Trophoblast cell (in vitro differentiated cells and primary cell): ENCODE data around the gene VSIG4.

Source experiments
- DNase-seq, 2 donors: peaks; one replicate each; pipeline ENCODE4 v3.0.0-alpha.2; 2016
- H2AFZ ChIP-seq: 2 replicates; pipeline ENCODE4 v1.6.1; 2013; ENCODE audit warnings: low read length, moderate library complexity, mild to moderate bottlenecking; ENCODE audit not compliant: insufficient read depth, poor library complexity
- H2AK5ac ChIP-seq: 2 replicates; pipeline ENCODE4 v1.6.1; 2013; ENCODE audit warnings: mild to moderate bottlenecking, low read length
- H2BK120ac ChIP-seq: 2 replicates; pipeline ENCODE4 v1.6.1; 2013; ENCODE audit warnings: low read length, mild to moderate bottlenecking, moderate library complexity; ENCODE audit not compliant: insufficient read depth, poor library complexity
- H2BK12ac ChIP-seq: 2 replicates; pipeline ENCODE4 v1.6.1; 2013; ENCODE audit warnings: mild to moderate bottlenecking, low read length, moderate library complexity
- H2BK5ac ChIP-seq: 2 replicates; pipeline ENCODE4 v1.6.1; 2013; ENCODE audit warnings: low read length, low read depth, moderate library complexity, mild to moderate bottlenecking; ENCODE audit not compliant: poor library complexity
- H3K14ac ChIP-seq: 2 replicates; pipeline ENCODE4 v1.6.1; 2013; ENCODE audit warnings: mild to moderate bottlenecking, low read length
- H3K18ac ChIP-seq: 2 replicates; pipeline ENCODE4 v1.6.1; 2013; ENCODE audit warnings: mild to moderate bottlenecking, low read length
- H3K23ac ChIP-seq: 2 replicates; pipeline ENCODE4 v1.6.1; 2013; ENCODE audit warnings: low read length
- H3K27ac ChIP-seq: 2 replicates; pipeline ENCODE4 v1.5.1; 2013; ENCODE audit warnings: low read depth, mild to moderate bottlenecking, inconsistent platforms, low read length, moderate library complexity
- H3K27me3 ChIP-seq: 2 replicates; pipeline ENCODE4 v1.6.1; 2013; ENCODE audit warnings: inconsistent platforms, mild to moderate bottlenecking, low read length, moderate library complexity; ENCODE audit not compliant: insufficient read depth
- H3K36me3 ChIP-seq, 2 experiments: 1 replicate in 1 of 2; 2 replicates in 1 of 2; pipeline ENCODE4 v1.6.1; 2013; ENCODE audit warnings: low read length in 2 of 2, mild to moderate bottlenecking in 2 of 2, moderate library complexity in 1 of 2; ENCODE audit not compliant: insufficient read depth in 2 of 2, control insufficient read depth in 1 of 2
- H3K4ac ChIP-seq: 2 replicates; pipeline ENCODE4 v1.6.1; 2013; ENCODE audit warnings: low read depth, mild to moderate bottlenecking, low read length, moderate library complexity
- H3K4me1 ChIP-seq, 2 experiments: 1 replicate in 1 of 2; 2 replicates in 1 of 2; pipeline ENCODE4 v1.6.1; 2013; ENCODE audit warnings: low read length in 2 of 2, mild to moderate bottlenecking in 2 of 2, moderate library complexity in 1 of 2; ENCODE audit not compliant: insufficient read depth in 2 of 2, control insufficient read depth in 1 of 2
- H3K4me2 ChIP-seq: 2 replicates; pipeline ENCODE4 v1.6.1; 2013; ENCODE audit warnings: inconsistent platforms, mild to moderate bottlenecking, low read length, moderate library complexity
- H3K4me3 ChIP-seq: 2 replicates; pipeline ENCODE4 v1.5.1; 2013; ENCODE audit warnings: mild to moderate bottlenecking, low read depth, low read length, inconsistent platforms
- H3K79me1 ChIP-seq: one replicate; pipeline ENCODE4 v1.6.1; 2013; ENCODE audit warnings: low read length
- H3K79me2 ChIP-seq: 2 replicates; pipeline ENCODE4 v1.6.1; 2013; ENCODE audit warnings: low read length, mild to moderate bottlenecking; ENCODE audit not compliant: control insufficient read depth, insufficient read depth, poor library complexity
- H3K9ac ChIP-seq: 2 replicates; pipeline ENCODE4 v1.6.1; 2013; ENCODE audit warnings: mild to moderate bottlenecking, low read length
- H3K9me3 ChIP-seq: 2 replicates; pipeline ENCODE4 v1.6.1; 2013; ENCODE audit warnings: low read depth, mild to moderate bottlenecking, control low read depth, inconsistent platforms, low read length; ENCODE audit not compliant: insufficient read depth
- H4K12ac ChIP-seq: 2 replicates; pipeline ENCODE4 v1.6.1; 2013; ENCODE audit warnings: low read depth, mild to moderate bottlenecking, low read length, moderate library complexity
- H4K8ac ChIP-seq: 2 replicates; pipeline ENCODE4 v1.6.1; 2013; ENCODE audit warnings: low read depth, mild to moderate bottlenecking, low read length, moderate library complexity
- H4K91ac ChIP-seq: one replicate; pipeline ENCODE4 v1.6.1; 2013; ENCODE audit warnings: low read depth, mild to moderate bottlenecking, low read length, moderate library complexity
- WGBS: extraction: QIAGEN DNeasy Blood & Tissue Kit; methylation state at CpG from one replicate; pipeline ENCODE4 v1.1.7; 2013; ENCODE audit warnings: missing lambda C conversion rate; ENCODE audit not compliant: insufficient read length, insufficient coverage; ENCODE audit errors: extremely low coverage; 5-methylcytosine and 5-hydroxymethylcytosine counted together

VSIG4 gene

GRCh38 chrX:66051980-66052379, 12.1 kb upstream of the VSIG4 start:
- WGBS = no CpG with 5 or more reads among the region's 3 CpGs
- Histone ChIP-seq H2AFZ (no peak overlapping the region), H2BK12ac (no peak overlapping the region), H4K8ac (no peak overlapping the region), H3K18ac (no peak overlapping the region), H3K79me1 (no peaks in the 10 kb centered on the region), H3K27me3 (no peaks in the 10 kb centered on the region), H4K12ac (no peak overlapping the region), H3K9ac (no peak overlapping the region), H2BK120ac (no peak overlapping the region), H2BK5ac (no peak overlapping the region), H3K9me3 (no peaks in the 10 kb centered on the region), H2AK5ac (no peak overlapping the region), H3K4me1 (peaks cover 4% of the 10 kb centered on the region in 2 experiments), H3K4me3 (no peak overlapping the region), H3K14ac (no peak overlapping the region), H3K23ac (no peak overlapping the region), H3K4me2 (no peak overlapping the region), H3K79me2 (no peaks in the 10 kb centered on the region), H3K36me3 (no peaks in the 10 kb centered on the region), H3K27ac (no peak overlapping the region), H4K91ac (no peak overlapping the region), H3K4ac (no peak overlapping the region)
- DNase-seq = peak; percentile 1 to 9

DNA sequence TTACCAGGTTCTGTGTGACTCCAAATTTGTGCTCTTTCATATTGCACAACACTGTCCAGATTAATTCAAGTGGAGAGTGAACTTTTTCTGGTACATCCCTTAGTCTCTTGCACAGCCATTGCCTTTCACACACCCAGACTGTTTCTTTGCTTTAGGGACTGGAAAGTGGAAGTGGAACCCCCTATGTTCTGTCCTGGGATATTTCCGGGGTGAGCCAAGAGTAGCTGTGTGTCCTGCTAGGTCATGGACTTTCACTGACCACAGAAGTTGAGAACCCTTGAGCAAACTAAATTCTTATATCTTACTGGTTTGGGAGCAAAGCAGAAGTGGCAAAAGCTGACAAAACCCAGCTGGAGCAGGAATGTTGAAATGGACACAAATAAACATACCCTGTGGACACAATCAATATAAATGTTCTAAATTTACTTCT, 10.3 kb upstream of the VSIG4 start:
- no peaks in the 10 kb centered on the region for H3K79me1 ChIP-seq
- H3K27ac ChIP-seq = no peak overlapping the region
- H3K79me2 ChIP-seq = no peaks in the 10 kb centered on the region
- no peak overlapping the region for H4K8ac ChIP-seq
- no peaks in the 10 kb centered on the region for H3K9me3 ChIP-seq
- DNase-seq = peak in 1 of 2 donors; percentile 13
- no peak overlapping the region for H2BK12ac ChIP-seq
- no peak overlapping the region for H3K18ac ChIP-seq
- no peak overlapping the region for H3K4ac ChIP-seq
- H3K27me3 ChIP-seq = no peaks in the 10 kb centered on the region
- no peak overlapping the region for H2BK5ac ChIP-seq
- no peak overlapping the region for H3K9ac ChIP-seq
- H3K14ac ChIP-seq = no peak overlapping the region
- no peak overlapping the region for H3K23ac ChIP-seq
- H4K91ac ChIP-seq = no peak overlapping the region
- H3K4me2 ChIP-seq = no peak overlapping the region
- no peak overlapping the region for H2AK5ac ChIP-seq
- no peak overlapping the region for H2BK120ac ChIP-seq
- H2AFZ ChIP-seq = no peak overlapping the region
- no peak overlapping the region for H4K12ac ChIP-seq
- no peak overlapping the region for H3K4me3 ChIP-seq
- whole genome bisulfite sequencing = no CpG with 5 or more reads among the region's 1 CpG
- peaks cover 4% of the 10 kb centered on the region in 2 experiments for H3K4me1 ChIP-seq
- no peaks in the 10 kb centered on the region for H3K36me3 ChIP-seq

DNA sequence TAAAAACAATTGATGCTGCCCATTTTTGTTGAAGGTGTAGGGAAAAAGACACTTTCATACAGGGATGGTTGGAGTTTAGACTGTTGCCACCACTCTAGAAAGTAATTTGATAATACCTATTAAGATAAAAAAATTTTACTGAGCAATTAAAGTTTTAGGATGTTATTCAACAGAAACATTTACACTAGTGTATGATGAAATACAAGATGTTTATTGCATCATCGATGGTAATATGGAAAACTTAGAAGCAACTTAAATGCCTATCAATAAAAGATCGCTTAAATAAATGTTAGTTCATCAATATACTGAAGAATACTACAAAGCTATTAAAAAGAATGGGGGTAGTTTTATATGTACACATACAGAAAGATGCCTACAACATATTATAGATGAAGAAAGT, 9.2 kb upstream of the VSIG4 start:
- Histone ChIP-seq H2AK5ac (no peak overlapping the region), H3K9ac (no peak overlapping the region), H2AFZ (no peak overlapping the region), H3K23ac (no peak overlapping the region), H3K4me1 (peaks cover 4% of the 10 kb centered on the region in 2 experiments), H3K27me3 (no peaks in the 10 kb centered on the region), H2BK12ac (no peak overlapping the region), H3K36me3 (no peaks in the 10 kb centered on the region), H4K12ac (no peak overlapping the region), H2BK5ac (no peak overlapping the region), H3K27ac (no peak overlapping the region), H4K91ac (no peak overlapping the region), H3K18ac (no peak overlapping the region), H3K14ac (no peak overlapping the region), H3K4ac (no peak overlapping the region), H3K79me2 (no peaks in the 10 kb centered on the region), H3K4me3 (no peak overlapping the region), H3K79me1 (no peaks in the 10 kb centered on the region), H3K4me2 (no peak overlapping the region), H4K8ac (no peak overlapping the region), H3K9me3 (no peaks in the 10 kb centered on the region), H2BK120ac (no peak overlapping the region)
- DNase-seq = no peak
- WGBS = no CpG with 5 or more reads among the region's 2 CpGs

- H3K14ac ChIP-seq = no peak overlapping the region
- H2AK5ac ChIP-seq = no peak overlapping the region
- H2BK5ac ChIP-seq = no peak overlapping the region
- no peaks in the 10 kb centered on the region for H3K36me3 ChIP-seq
- no peak overlapping the region for H3K9ac ChIP-seq
- no peak overlapping the region for H3K18ac ChIP-seq
- no peaks in the 10 kb centered on the region for H3K79me2 ChIP-seq
- H3K27me3 ChIP-seq = no peaks in the 10 kb centered on the region
- H3K9me3 ChIP-seq = no peaks in the 10 kb centered on the region
- no peak overlapping the region for H4K12ac ChIP-seq
- no peak overlapping the region for H3K4ac ChIP-seq
- H3K4me1 ChIP-seq = no peaks in the 10 kb centered on the region
- H3K79me1 ChIP-seq = no peaks in the 10 kb centered on the region
- no CpG with 5 or more reads among the region's 2 CpGs for WGBS
- H4K91ac ChIP-seq = no peak overlapping the region
- H2BK120ac ChIP-seq = no peak overlapping the region
- no peak overlapping the region for H4K8ac ChIP-seq
- no peak overlapping the region for H2AFZ ChIP-seq
- DNase-seq = peak in 1 of 2 donors; percentile 11
- H3K4me2 ChIP-seq = no peak overlapping the region
- H2BK12ac ChIP-seq = no peak overlapping the region
- H3K27ac ChIP-seq = no peak overlapping the region
- H3K23ac ChIP-seq = no peak overlapping the region
- no peak overlapping the region for H3K4me3 ChIP-seq
These were observed 6.8 kb upstream of the VSIG4 start for GRCh38 chrX:66046612-66047235.
